HepG2 (cell line): ENCODE results near the gene ZNF687. TPM values are rescaled to one million over a fixed set of nuclear protein-coding genes. Genes with fewer than 3 reads are reported as not detected.

Source experiments
- ATM ChIP-seq: fragments of 450-650 bp; IDR thresholded peaks from 2 replicates; pipeline ENCODE4 v1.7.1; 2017; ENCODE audit warnings: mild to moderate bottlenecking, borderline replicate concordance
- CEBPB ChIP-seq: IDR thresholded peaks from 2 replicates; pipeline ENCODE4 v1.6.1; 2011; ENCODE audit warnings: low read depth, low read length, improper control_type of control experiment, borderline replicate concordance
- FOSL1 ChIP-seq: sonication (generic); formaldehyde crosslinking; IDR thresholded peaks from 2 replicates; pipeline ENCODE4 v1.9.0; 2021; ENCODE audit warnings: missing genetic modification reagents, borderline replicate concordance
- FOXO1 ChIP-seq: sonication (generic); formaldehyde crosslinking; IDR thresholded peaks from 2 replicates; pipeline ENCODE4 v1.4.0; 2020; ENCODE audit warnings: missing genetic modification reagents
- GABPA ChIP-seq, 2 experiments: IDR thresholded peaks; 2 replicates each; pipeline ENCODE4 v1.6.1; 2011 to 2016; ENCODE audit warnings: low read depth in 2 of 2, low read length in 1 of 2, missing biosample characterization in 1 of 2, missing genetic modification characterization in 1 of 2
- HMGXB4 ChIP-seq, 2 experiments: sonication (generic) in 1 of 2; formaldehyde crosslinking in 1 of 2; IDR thresholded peaks; 2 replicates each; pipeline versions ENCODE4 v1.4.0 to v1.6.1; 2018 to 2020; ENCODE audit warnings: missing genetic modification reagents in 2 of 2, borderline replicate concordance in 1 of 2, low read depth in 1 of 2, mild to moderate bottlenecking in 1 of 2, missing biosample characterization in 1 of 2
- NONO ChIP-seq, 2 experiments: fragments of 450-650 bp in 1 of 2; sonication (generic) in 1 of 2; formaldehyde crosslinking in 1 of 2; IDR thresholded peaks in 1 of 2; conservative IDR thresholded peaks in 1 of 2; 2 replicates each; pipeline versions ENCODE4 v1.6.1 to v1.8.0; 2017 to 2022; ENCODE audit warnings: mild to moderate bottlenecking in 1 of 2, missing genetic modification reagents in 1 of 2, moderate library complexity in 1 of 2
- POLR2A ChIP-seq, 2 experiments: IDR thresholded peaks; 2 replicates each; pipeline ENCODE4 v1.6.1; 2011; ENCODE audit warnings: low read depth in 2 of 2, low read length in 2 of 2, mild to moderate bottlenecking in 1 of 2, moderate library complexity in 1 of 2; ENCODE audit not compliant: insufficient read depth in 1 of 2
- RARA ChIP-seq: IDR thresholded peaks from 2 replicates; pipeline ENCODE4 v1.6.1; 2016; ENCODE audit warnings: missing genetic modification reagents, missing compliant biosample characterization
- RFX5 ChIP-seq: IDR thresholded peaks from 2 replicates; pipeline ENCODE4 v1.6.1; 2011; ENCODE audit warnings: low read depth, low read length, improper control_type of control experiment
- ZBTB42 ChIP-seq: sonication (generic); formaldehyde crosslinking; IDR thresholded peaks from 2 replicates; pipeline ENCODE4 v1.5.0; 2020; ENCODE audit warnings: mild to moderate bottlenecking, missing genetic modification reagents
- ZFX ChIP-seq: sonication (generic); formaldehyde crosslinking; IDR thresholded peaks from 2 replicates; pipeline ENCODE4 v1.4.0; 2020; ENCODE audit warnings: mild to moderate bottlenecking, low read depth, missing genetic modification reagents, moderate library complexity
- ZNF281 ChIP-seq: sonication (generic); formaldehyde crosslinking; IDR thresholded peaks from 2 replicates; pipeline ENCODE4 v1.4.0; 2020; ENCODE audit warnings: missing genetic modification reagents, borderline replicate concordance
- ZNF576 ChIP-seq: sonication (generic); formaldehyde crosslinking; IDR thresholded peaks from 2 replicates; pipeline ENCODE4 v1.4.0; 2020; ENCODE audit warnings: mild to moderate bottlenecking, missing genetic modification reagents
- polyA plus RNA-seq, 8 experiments: library from polyadenylated mRNA; depleted of rRNA in 3 of 8; stranded (reverse) in 7 of 8; unstranded in 1 of 8; fragments of >200 nt; fragmentation: Illumina TruSeq in 4 of 8; extraction: Trizol in 4 of 8; gene quantifications; 2 replicates each; pipeline versions ENCODE4 v1.2.1 to v1.2.3, GENCODE V29; 2011 to 2016; ENCODE audit warnings: low read depth in 4 of 8, missing spikeins in 1 of 8, mixed read lengths in 1 of 8; ENCODE audit not compliant: insufficient read depth in 1 of 8
- total RNA-seq, 5 experiments: library from RNA; depleted of rRNA; stranded (reverse); fragments of >200 nt; fragmentation: Illumina TruSeq; extraction: Trizol; gene quantifications; 2 replicates each; pipeline ENCODE4 v1.2.3, GENCODE V29; 2016; ENCODE audit warnings: low read depth in 1 of 5
- TF ChIP-seq, protein P1 (sequence below): sonication (generic); formaldehyde crosslinking; conservative IDR thresholded peaks from 2 replicates; pipeline ENCODE4 v1.8.0; 2022; ENCODE audit warnings: low read depth, missing genetic modification reagents
- TF ChIP-seq, protein P2 (sequence below): sonication (generic); formaldehyde crosslinking; IDR thresholded peaks from 2 replicates; pipeline ENCODE4; 2020; ENCODE audit warnings: missing genetic modification reagents, mild to moderate bottlenecking, borderline replicate concordance

ZNF687 gene
- total and polyA plus RNA-seq, 2 of the 13 experiments (the other 11 are each of a cell fraction or from before 2014, with no cell fraction given), result 14.1 to 16.5 TPM

- TF ChIP-seq, protein P1, sequence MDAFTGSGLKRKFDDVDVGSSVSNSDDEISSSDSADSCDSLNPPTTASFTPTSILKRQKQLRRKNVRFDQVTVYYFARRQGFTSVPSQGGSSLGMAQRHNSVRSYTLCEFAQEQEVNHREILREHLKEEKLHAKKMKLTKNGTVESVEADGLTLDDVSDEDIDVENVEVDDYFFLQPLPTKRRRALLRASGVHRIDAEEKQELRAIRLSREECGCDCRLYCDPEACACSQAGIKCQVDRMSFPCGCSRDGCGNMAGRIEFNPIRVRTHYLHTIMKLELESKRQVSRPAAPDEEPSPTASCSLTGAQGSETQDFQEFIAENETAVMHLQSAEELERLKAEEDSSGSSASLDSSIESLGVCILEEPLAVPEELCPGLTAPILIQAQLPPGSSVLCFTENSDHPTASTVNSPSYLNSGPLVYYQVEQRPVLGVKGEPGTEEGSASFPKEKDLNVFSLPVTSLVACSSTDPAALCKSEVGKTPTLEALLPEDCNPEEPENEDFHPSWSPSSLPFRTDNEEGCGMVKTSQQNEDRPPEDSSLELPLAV (CRISPR knock-in tag), result no peak
- TF ChIP-seq FOXO1 (CRISPR knock-in tag) (peak; percentile 32; the same call in 1 of the 2 replicates), POLR2A (IDR thresholded peaks at IDR 0.05; ENCODE audit: insufficient read depth in 1 of 2, low read depth in 2 of 2, low read length in 2 of 2) (peak; percentile 12 to 25; a peak in 3 of 4 replicates), NONO (IDR thresholded peaks at IDR 0.05) (no peak), NONO (CRISPR knock-in tag; conservative IDR thresholded peaks at IDR 0.05) (no peak; the same call in 1 of the 2 replicates), ZNF281 (CRISPR knock-in tag) (peak; percentile 71), FOSL1 (no peak), RFX5 (peak; percentile 59), CEBPB (no peak), RARA (0 out of 2 replicates have a peak, but pooled peaks have one; percentile 14), GABPA (IDR thresholded peaks at IDR 0.05; ENCODE audit: low read depth, low read length) (peak; percentile 67), GABPA (CRISPR knock-in tag; IDR thresholded peaks at IDR 0.05; ENCODE audit: low read depth) (no peak; the same call in 1 of the 2 replicates), ZBTB42 (0 out of 2 replicates have a peak, but pooled peaks have one; percentile 20), ZFX (CRISPR knock-in tag) (no peak), ZNF576 (no peak), HMGXB4 (CRISPR knock-in tag; IDR thresholded peaks at IDR 0.05; ENCODE audit: borderline replicate concordance in 1 of 2, low read depth in 1 of 2) (peak in 1 of 2 experiments; percentile 29; a peak in 3 of 4 replicates), ATM (no peak)
- TF ChIP-seq, protein P2, sequence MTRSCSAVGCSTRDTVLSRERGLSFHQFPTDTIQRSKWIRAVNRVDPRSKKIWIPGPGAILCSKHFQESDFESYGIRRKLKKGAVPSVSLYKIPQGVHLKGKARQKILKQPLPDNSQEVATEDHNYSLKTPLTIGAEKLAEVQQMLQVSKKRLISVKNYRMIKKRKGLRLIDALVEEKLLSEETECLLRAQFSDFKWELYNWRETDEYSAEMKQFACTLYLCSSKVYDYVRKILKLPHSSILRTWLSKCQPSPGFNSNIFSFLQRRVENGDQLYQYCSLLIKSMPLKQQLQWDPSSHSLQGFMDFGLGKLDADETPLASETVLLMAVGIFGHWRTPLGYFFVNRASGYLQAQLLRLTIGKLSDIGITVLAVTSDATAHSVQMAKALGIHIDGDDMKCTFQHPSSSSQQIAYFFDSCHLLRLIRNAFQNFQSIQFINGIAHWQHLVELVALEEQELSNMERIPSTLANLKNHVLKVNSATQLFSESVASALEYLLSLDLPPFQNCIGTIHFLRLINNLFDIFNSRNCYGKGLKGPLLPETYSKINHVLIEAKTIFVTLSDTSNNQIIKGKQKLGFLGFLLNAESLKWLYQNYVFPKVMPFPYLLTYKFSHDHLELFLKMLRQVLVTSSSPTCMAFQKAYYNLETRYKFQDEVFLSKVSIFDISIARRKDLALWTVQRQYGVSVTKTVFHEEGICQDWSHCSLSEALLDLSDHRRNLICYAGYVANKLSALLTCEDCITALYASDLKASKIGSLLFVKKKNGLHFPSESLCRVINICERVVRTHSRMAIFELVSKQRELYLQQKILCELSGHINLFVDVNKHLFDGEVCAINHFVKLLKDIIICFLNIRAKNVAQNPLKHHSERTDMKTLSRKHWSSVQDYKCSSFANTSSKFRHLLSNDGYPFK (CRISPR knock-in tag), result 0 out of 2 replicates have a peak, but pooled peaks have one; percentile 20
Measured at GRCh38 chr1:151281969-151282882, at the start of gene ZNF687 (continued).
